HL-60 (cell line): ENCODE measurements around the gene STEAP3.

Experiments used
- GABPA ChIP-seq: IDR thresholded peaks from 2 replicates; pipeline ENCODE4 v1.6.1; 2012; ENCODE audit warnings: low read depth
- POLR2AphosphoS5 ChIP-seq: IDR thresholded peaks from 2 replicates; pipeline ENCODE4 v1.6.1; 2012; ENCODE audit warnings: low read depth
- SPI1 ChIP-seq: IDR thresholded peaks from 2 replicates; pipeline ENCODE4 v1.6.1; 2012; ENCODE audit warnings: low read depth, mild to moderate bottlenecking, borderline replicate concordance
- TF ChIP-seq, protein P1 (sequence below): IDR thresholded peaks from one replicate; pipeline ENCODE4 v1.5.1; 2011; ENCODE audit warnings: low read length, control low read depth, inconsistent platforms; ENCODE audit not compliant: insufficient read depth
- TF ChIP-seq, protein P2 (sequence below): IDR thresholded peaks from 2 replicates; pipeline ENCODE4 v1.6.1; 2012; ENCODE audit warnings: low read depth; ENCODE audit not compliant: insufficient replicate concordance

DNA sequence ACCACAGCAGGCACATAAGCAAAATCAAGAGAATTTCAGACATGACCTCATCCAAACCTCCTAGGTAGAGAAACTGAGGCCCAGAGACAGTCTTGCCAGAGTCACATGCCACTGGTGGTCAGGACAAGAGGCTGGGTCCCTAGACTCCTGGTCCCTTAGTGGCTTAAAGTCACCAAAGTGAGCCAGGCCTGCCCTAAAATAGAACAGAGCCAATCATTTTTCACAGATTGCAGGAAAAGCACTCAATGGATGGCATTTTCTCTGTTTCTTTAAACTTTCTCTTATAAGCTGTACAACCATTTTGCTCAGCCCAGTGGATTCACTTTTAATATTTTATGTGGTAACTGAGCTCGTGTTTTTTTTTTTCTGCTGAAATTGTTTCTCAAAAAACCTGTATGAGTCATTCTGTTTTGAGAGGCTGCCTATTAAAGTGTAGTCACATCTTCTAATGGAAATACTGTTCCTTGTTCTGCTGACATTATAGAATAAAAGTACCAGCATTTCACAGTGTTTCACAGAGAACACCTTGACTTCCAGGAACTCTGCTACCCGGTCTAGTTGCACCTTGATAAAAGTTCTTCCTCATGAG lies 29.6 kb downstream of the STEAP3 start:
- TF ChIP-seq GABPA: no peak
- TF ChIP-seq, protein P1, sequence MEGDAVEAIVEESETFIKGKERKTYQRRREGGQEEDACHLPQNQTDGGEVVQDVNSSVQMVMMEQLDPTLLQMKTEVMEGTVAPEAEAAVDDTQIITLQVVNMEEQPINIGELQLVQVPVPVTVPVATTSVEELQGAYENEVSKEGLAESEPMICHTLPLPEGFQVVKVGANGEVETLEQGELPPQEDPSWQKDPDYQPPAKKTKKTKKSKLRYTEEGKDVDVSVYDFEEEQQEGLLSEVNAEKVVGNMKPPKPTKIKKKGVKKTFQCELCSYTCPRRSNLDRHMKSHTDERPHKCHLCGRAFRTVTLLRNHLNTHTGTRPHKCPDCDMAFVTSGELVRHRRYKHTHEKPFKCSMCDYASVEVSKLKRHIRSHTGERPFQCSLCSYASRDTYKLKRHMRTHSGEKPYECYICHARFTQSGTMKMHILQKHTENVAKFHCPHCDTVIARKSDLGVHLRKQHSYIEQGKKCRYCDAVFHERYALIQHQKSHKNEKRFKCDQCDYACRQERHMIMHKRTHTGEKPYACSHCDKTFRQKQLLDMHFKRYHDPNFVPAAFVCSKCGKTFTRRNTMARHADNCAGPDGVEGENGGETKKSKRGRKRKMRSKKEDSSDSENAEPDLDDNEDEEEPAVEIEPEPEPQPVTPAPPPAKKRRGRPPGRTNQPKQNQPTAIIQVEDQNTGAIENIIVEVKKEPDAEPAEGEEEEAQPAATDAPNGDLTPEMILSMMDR: no peak
- TF ChIP-seq POLR2AphosphoS5: no peak
- TF ChIP-seq, protein P2, sequence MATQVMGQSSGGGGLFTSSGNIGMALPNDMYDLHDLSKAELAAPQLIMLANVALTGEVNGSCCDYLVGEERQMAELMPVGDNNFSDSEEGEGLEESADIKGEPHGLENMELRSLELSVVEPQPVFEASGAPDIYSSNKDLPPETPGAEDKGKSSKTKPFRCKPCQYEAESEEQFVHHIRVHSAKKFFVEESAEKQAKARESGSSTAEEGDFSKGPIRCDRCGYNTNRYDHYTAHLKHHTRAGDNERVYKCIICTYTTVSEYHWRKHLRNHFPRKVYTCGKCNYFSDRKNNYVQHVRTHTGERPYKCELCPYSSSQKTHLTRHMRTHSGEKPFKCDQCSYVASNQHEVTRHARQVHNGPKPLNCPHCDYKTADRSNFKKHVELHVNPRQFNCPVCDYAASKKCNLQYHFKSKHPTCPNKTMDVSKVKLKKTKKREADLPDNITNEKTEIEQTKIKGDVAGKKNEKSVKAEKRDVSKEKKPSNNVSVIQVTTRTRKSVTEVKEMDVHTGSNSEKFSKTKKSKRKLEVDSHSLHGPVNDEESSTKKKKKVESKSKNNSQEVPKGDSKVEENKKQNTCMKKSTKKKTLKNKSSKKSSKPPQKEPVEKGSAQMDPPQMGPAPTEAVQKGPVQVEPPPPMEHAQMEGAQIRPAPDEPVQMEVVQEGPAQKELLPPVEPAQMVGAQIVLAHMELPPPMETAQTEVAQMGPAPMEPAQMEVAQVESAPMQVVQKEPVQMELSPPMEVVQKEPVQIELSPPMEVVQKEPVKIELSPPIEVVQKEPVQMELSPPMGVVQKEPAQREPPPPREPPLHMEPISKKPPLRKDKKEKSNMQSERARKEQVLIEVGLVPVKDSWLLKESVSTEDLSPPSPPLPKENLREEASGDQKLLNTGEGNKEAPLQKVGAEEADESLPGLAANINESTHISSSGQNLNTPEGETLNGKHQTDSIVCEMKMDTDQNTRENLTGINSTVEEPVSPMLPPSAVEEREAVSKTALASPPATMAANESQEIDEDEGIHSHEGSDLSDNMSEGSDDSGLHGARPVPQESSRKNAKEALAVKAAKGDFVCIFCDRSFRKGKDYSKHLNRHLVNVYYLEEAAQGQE: no peak
- no peak for TF ChIP-seq SPI1
